Measurements from ENCODE around the gene AMPD2.

DNA sequence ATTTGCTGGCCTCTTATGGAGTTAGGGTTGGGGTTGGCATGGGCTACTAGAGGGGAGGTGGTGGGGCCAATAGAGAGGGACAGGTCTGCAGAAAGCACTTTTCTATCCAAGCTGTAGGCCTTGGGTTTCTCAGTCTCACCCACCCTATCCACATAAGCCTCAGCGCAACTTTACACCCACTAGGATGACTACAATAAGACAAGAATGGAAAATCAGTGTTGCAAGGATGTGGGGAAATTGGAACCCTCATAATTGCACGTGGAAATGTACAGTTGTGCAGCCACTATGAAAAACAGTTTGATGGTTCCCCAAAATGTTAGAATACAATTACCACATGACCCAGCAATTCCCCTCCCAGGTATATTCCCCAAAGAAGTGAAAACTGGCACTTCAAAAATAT, 22.2 kb downstream of the AMPD2 start:
- peak in 1 of 11 experiments; percentile 12 for TF ChIP-seq CTCF (IDR thresholded peaks at IDR 0.05 in 8 of 11, conservative IDR thresholded peaks at IDR 0.05 in 3 of 11)
- TF ChIP-seq POLR2A (IDR thresholded peaks at IDR 0.05) = no peak
- no peak for TF ChIP-seq POLR2AphosphoS5 (IDR thresholded peaks at IDR 0.05)

Data from spleen (tissue), 7 donors.